Liver (tissue), 3 donors: ENCODE measurements around the gene CLEC4E.

Experiments used
- CTCF ChIP-seq: fragments of 150-350 bp; IDR thresholded peaks from 2 replicates; pipeline ENCODE4 v1.5.1; 2017; ENCODE audit warnings: improper control_type of control experiment, low read depth, low read length; ENCODE audit not compliant: missing input control
- EGR1 ChIP-seq, 2 donors: IDR thresholded peaks; 2 replicates each; pipeline ENCODE4 v1.6.1; 2016 to 2018; ENCODE audit warnings: antibody characterized with exemption in 2 of 2, low read depth in 2 of 2
- GABPA ChIP-seq, 2 donors: IDR thresholded peaks in 1 of 2; conservative IDR thresholded peaks in 1 of 2; 2 replicates each; pipeline ENCODE4 v1.6.1; 2016; ENCODE audit warnings: antibody characterized with exemption in 2 of 2, mild to moderate bottlenecking in 1 of 2, moderate library complexity in 1 of 2
- RAD21 ChIP-seq, 2 donors: IDR thresholded peaks; 2 replicates each; pipeline ENCODE4 v1.6.1; 2016; ENCODE audit warnings: antibody characterized with exemption in 2 of 2, mild to moderate bottlenecking in 2 of 2
- YY1 ChIP-seq: IDR thresholded peaks from 2 replicates; pipeline ENCODE4 v1.6.1; 2016; ENCODE audit warnings: antibody characterized with exemption, mild to moderate bottlenecking
- ZBTB33 ChIP-seq: IDR thresholded peaks from 2 replicates; pipeline ENCODE4 v1.6.1; 2016; ENCODE audit warnings: antibody characterized with exemption
- TF ChIP-seq, protein P1 (sequence below): IDR thresholded peaks from 2 replicates; pipeline ENCODE4 v1.6.1; 2016; ENCODE audit warnings: antibody characterized with exemption
- TF ChIP-seq, protein P2 (sequence below): IDR thresholded peaks from 2 replicates; pipeline ENCODE4 v1.6.1; 2016; ENCODE audit warnings: antibody characterized with exemption, mild to moderate bottlenecking
- donor health status: healthy.
- donor health status: healthy.

DNA sequence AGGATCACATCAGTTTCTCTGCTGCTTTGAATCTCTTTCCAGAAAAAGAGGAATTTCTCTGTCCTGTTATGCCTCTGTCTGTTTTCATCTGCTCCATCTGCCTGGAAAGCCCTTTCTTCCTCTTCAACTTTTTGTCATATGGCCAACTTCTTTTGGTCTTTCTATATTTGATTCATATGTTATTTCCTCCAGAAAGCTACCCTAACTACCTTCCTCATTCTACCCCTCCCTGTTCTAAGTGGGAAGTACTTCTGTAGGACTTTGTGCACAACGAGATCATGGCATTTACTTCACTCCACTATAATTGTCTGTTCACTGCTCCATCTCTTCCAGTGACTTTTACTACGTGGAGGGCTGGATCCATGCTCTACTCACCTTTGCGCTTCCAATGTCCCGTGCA, 21.5 kb downstream of the CLEC4E start:
- TF ChIP-seq CTCF, result no peak
- no peak for TF ChIP-seq GABPA (IDR thresholded peaks at IDR 0.05 in 1 of 2, conservative IDR thresholded peaks at IDR 0.05 in 1 of 2)
- no peak for TF ChIP-seq YY1
- no peak for TF ChIP-seq RAD21 (IDR thresholded peaks at IDR 0.05)
- no peak for TF ChIP-seq EGR1 (IDR thresholded peaks at IDR 0.05; ENCODE audit: low read depth in 2 of 2)
- TF ChIP-seq, protein P1, sequence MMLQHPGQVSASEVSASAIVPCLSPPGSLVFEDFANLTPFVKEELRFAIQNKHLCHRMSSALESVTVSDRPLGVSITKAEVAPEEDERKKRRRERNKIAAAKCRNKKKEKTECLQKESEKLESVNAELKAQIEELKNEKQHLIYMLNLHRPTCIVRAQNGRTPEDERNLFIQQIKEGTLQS, result no peak
- TF ChIP-seq, protein P2, sequence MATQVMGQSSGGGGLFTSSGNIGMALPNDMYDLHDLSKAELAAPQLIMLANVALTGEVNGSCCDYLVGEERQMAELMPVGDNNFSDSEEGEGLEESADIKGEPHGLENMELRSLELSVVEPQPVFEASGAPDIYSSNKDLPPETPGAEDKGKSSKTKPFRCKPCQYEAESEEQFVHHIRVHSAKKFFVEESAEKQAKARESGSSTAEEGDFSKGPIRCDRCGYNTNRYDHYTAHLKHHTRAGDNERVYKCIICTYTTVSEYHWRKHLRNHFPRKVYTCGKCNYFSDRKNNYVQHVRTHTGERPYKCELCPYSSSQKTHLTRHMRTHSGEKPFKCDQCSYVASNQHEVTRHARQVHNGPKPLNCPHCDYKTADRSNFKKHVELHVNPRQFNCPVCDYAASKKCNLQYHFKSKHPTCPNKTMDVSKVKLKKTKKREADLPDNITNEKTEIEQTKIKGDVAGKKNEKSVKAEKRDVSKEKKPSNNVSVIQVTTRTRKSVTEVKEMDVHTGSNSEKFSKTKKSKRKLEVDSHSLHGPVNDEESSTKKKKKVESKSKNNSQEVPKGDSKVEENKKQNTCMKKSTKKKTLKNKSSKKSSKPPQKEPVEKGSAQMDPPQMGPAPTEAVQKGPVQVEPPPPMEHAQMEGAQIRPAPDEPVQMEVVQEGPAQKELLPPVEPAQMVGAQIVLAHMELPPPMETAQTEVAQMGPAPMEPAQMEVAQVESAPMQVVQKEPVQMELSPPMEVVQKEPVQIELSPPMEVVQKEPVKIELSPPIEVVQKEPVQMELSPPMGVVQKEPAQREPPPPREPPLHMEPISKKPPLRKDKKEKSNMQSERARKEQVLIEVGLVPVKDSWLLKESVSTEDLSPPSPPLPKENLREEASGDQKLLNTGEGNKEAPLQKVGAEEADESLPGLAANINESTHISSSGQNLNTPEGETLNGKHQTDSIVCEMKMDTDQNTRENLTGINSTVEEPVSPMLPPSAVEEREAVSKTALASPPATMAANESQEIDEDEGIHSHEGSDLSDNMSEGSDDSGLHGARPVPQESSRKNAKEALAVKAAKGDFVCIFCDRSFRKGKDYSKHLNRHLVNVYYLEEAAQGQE, result no peak
- no peak for TF ChIP-seq ZBTB33
